B cell (primary cell): ENCODE data around the gene RNF8.

ENCODE experiments used
- CTCF ChIP-seq: fragments of 200-600 bp; IDR thresholded peaks from one replicate; pipeline ENCODE4 v1.8.0; 2022; ENCODE audit warnings: antibody characterized with exemption, mild to moderate bottlenecking
- EZH2 ChIP-seq: IDR thresholded peaks from 2 replicates; pipeline ENCODE4 v1.6.1; 2012; ENCODE audit warnings: borderline replicate concordance, low read depth, mild to moderate bottlenecking, moderate library complexity, low read length; ENCODE audit not compliant: insufficient read depth, poor library complexity, severe bottlenecking

- no peak for TF ChIP-seq CTCF
- TF ChIP-seq EZH2: no peak
Measured at GRCh38 chr6:37432916-37433656, 79.3 kb downstream of the RNF8 start, which contains the start of gene CMTR1.
